HK-2 (cell line): ENCODE measurements around the gene FHOD3.

ENCODE experiments used
- DNase-seq: peaks from one replicate; pipeline ENCODE4 v3.0.0-alpha.2; 2018; ENCODE audit not compliant: unreplicated experiment

Gene FHOD3

GRCh38 chr18:36593001-36593400, 295.5 kb downstream of the FHOD3 start:
- DNase-seq, result no peak

GRCh38 chr18:36593641-36594040, 296.1 kb downstream of the FHOD3 start:
- no peak for DNase-seq

GRCh38 chr18:36594621-36595020, 297.1 kb downstream of the FHOD3 start:
- no peak for DNase-seq

DNA sequence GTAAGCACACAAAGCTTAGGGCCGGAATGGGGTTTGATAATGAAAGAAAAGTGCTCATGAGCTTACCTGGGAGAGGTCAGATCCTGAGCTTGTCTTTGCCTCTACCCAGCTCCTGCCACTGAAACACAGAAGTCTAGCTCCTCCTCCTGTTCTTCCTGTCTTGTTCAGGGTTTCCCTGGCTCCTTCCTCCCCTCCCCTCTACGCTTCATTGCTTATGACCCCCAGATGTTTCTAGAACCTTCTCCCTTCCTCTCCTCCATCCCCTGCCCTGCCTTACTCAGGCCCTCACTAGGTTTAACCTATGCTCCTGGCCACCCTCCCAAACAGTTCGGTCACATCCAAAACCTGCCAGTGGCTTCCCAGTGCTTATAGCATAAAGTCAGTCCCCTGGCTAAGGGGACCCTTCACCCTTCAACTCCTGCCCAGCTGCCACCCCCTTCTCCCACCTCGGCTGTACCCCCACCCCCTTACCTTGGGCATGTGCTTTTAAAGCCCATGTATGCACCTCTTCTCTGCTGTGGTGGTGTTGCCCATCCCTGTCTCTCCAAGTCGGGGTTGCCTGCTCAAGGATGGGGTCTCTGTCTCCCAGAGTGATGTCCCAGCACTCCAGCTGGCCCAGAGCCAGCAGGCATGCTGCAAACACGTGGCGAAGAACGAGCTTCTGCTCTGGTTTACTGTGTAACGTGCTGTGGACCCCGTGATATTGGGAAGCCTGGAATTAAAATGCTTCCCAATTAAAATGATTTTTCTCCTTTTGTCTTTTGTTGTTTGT, 297.7 kb downstream of the FHOD3 start:
- no peak for DNase-seq

- DNase-seq, result no peak
These were observed 298.3 kb downstream of the FHOD3 start for GRCh38 chr18:36595818-36596215.

GRCh38 chr18:36597636-36598035, 300.1 kb downstream of the FHOD3 start:
- DNase-seq, result no peak

DNA sequence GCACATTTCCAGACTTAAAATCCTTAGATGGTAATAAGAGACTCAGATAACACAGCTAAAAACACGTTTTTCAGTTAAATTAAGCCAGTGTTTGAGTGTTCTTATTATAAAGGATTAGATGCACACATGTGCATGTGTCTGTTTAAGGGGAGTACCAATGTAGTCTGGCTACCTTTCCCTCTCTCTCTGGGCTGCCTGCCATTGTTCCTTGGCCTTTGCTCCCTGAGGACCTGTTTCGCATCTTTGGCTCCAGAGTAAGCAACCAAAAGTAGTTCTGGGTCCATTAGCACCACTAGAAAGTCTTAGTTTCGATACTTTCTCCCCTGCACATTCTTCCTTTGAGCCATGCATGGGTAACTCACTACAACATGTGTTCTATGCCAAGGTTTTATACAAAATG, 303.0 kb downstream of the FHOD3 start:
- DNase-seq, result no peak

DNA sequence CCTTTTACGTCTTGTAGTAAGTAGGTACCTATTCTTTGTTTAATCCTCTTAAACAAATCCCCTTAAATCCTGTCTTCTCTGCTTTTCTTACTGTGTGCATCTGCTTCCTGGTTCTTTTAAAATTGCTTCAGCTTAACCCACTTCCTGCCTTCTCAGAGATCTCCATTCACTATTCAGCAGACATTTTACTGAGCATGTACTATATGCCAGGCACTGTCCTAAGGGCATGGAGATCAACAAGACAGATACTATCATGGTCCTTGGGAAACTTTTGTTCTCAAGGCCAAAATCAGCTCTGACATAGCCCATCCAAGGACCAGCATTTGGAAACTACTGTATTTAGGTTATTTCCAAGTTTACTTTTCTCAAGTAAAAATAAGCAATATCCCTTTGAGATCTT, 303.8 kb downstream of the FHOD3 start:
- no peak for DNase-seq

DNA sequence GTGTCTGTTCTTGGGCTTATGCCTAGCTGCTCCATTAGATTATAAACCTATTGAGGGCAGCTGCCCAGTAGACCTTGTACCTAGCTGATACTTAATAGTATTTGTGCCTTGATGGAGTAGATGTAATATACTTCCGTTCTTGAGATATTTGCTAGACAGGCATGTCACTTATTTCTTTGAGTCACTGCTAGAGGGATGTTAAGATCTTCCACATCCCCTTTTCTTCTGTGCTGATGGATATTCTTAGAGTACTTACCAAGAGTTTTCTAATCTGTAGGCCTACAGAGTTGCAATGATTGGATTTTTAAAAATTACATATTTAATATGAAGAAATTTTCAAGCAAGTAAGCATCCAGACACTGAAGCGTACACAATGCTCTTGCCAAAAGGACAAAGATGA, 304.6 kb downstream of the FHOD3 start:
- no peak for DNase-seq

- DNase-seq, result no peak
These were observed 305.1 kb downstream of the FHOD3 start for GRCh38 chr18:36602620-36603019.

DNA sequence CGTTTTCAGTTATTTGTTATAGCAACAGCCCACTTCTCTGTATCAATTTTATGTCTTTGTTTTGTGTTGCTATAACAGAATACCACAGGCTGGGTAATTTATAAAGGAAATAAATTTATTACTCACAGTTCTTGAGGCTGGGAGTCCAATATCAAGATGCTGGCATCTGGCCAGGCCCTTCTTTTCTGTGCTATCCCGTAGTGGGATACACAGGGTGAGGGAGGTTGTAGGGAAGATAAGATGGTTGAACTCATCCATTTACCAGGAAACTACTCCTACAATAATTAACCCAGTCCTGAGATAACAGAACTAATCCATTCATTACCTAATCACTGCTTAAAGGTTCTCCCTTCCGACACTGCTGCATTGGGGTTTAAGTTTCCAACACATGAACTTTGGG, 310.6 kb downstream of the FHOD3 start:
- no peak for DNase-seq

- DNase-seq, result no peak
These were observed 312.7 kb downstream of the FHOD3 start for GRCh38 chr18:36610258-36610657.

DNA sequence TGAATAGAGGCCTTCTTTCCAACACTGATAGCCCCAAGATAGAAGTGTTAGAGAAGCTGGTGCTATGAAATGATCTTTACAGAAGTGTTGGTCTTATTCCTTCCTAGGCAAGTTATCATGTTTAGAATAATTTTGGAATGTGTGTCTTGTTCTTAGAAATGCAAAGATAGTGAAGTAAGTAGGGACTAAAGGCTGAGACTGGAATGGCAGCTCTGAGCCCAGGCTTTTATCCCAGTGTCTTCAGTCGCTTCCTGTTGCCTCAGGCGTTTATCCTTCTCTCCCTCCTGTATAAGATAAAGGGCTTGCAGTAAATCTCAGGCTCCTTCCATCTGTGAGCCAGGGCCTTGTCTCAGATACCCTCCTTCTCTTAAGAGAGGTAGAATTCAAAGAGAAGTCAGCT, 313.1 kb downstream of the FHOD3 start:
- DNase-seq, result no peak

GRCh38 chr18:36613069-36613468, 315.6 kb downstream of the FHOD3 start:
- DNase-seq, result no peak

GRCh38 chr18:36613810-36614209, 316.3 kb downstream of the FHOD3 start:
- DNase-seq, result no peak

- no peak for DNase-seq
These were observed 323.3 kb downstream of the FHOD3 start for GRCh38 chr18:36620788-36621187.

DNA sequence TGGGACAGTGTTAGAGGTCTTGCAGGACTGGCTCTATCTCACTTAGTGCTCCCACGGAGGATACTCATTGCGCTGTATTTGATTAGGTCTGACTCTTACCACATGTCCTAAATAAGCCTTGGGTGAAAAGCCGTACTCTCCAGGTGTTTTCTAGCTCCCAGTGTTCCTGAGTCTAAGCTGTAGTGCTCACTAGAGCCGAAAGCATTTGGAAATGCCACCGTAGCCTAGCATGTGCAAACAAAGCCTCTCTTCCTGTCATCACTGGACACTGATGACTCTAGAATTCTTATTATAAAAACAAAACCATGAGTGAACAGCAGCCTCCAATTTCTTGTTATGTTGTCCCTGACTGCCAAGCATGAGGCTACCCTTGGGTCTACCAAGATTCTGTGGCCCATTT, 325.1 kb downstream of the FHOD3 start:
- no peak for DNase-seq

DNA sequence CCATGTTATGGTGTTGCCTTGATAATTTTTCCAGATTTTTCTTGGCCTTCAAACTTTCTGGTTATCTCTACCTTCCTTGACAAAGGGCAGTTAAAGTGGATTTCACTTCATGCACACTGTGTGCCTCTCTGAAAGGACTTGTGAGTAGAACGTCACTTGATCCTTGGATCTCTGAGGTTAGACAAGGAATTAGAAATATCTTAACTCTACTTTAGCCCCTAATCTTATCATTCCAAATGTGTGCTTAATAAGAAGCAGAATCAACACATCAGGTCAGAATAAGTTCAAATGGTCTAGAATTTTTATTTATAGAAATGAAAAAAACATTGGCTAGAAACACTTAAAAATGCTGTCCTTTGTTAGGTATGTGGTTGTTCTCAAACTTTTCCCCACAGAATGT, 325.6 kb downstream of the FHOD3 start:
- no peak for DNase-seq

GRCh38 chr18:36623681-36624190, 326.2 kb downstream of the FHOD3 start:
- DNase-seq, result no peak

DNA sequence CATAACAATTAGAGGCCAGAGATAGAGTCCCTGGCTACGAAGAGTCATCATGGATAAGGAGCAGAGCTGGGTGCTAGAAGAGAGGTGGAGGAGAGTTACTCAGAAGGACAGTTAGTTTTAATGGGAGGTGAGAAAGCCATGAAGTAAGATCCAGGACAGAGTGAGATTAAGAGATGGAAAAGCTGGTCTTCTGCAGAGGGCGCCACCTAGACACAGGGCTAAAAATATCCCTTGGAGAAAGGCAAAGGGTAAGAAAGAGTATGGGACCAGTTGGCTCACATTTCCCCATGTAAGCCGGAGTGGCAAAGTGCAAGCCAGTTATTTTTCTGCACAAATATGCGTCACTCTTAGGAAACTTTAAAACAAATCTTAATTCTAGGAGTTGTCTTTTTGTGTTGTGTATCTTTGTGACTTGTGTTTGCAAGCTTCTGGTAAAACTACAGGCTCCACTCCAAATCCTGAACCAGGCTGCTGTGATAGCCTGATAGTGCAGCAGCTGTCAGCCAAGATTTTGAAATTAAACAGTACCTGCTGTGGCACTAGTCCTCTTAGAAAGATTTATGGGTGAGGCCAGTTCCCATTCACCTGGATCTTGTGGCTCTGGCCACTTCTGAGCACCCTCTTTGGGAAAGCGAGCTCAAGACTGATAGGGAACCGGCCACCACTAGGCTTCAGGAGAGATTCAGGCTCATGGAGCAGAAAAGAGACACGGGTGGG, 327.1 kb downstream of the FHOD3 start:
- no peak for DNase-seq

DNA sequence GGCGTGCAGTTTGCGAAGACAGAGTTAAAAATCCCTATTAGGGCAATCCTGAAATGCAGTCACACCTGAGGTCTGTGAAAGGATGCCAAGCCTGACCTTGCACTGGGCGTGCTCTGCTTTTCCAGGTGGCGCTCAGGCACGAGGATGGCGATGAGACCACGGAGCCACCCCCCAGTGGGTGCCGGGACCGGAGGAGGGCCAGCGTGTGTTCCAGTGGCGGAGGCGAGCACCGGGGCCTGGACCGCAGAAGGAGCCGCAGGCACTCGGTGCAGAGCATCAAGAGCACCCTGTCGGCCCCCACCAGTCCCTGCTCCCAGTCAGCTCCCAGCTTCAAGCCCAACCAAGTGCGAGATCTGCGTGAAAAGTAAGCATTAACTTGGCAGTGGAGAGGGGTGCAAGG, 327.9 kb downstream of the FHOD3 start:
- DNase-seq, result no peak

DNA sequence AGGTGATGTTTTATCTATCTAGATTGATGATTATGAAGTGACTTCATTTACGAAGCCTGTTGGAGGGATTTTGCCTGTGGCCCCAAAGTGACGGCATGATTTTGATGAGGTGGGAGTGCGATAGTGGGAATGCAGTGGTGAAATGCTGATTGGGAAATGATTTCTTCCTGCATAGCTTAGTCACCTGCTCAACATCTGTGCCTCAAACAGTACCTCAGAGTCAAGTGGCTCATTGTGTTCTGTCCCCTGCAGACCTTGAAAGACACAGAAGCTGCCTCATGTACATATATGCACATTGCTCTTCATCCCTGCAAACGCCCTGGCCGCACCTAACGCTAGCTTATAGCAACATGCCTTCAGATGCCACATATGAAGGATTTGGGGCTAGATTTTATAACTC, 330.1 kb downstream of the FHOD3 start:
- no peak for DNase-seq

- DNase-seq, result no peak
These were observed 331.1 kb downstream of the FHOD3 start for GRCh38 chr18:36628435-36629137.
